WTC11 (cell line): Measurements from ENCODE around the gene TMEM62. TPM values are rescaled to one million over a fixed set of nuclear protein-coding genes. Genes with fewer than 3 reads are reported as not detected.

Experiments used
- ATAC-seq: fragments of 200-7000 bp; cut with Tn5 transposase; 2 replicates; pipeline ENCODE4 v1.10.0; 2021; ENCODE audit warnings: mild to moderate bottlenecking, moderate library complexity
- CTCF ChIA-PET: fragments of 300-600 bp; sonication (Branson Sonifier 250); formaldehyde crosslinking; loops from one replicate; lab custom pipeline; 2021; ENCODE audit warnings: antibody characterized with exemption; lab: Charles Lee
- POLR2A ChIA-PET: fragments of 350-600 bp; sonication (Branson Sonifier 250); formaldehyde crosslinking; loops from one replicate; lab custom pipeline; 2021; ENCODE audit warnings: antibody characterized with exemption; lab: Charles Lee
- DNase-seq: peaks from one replicate; pipeline ENCODE4 v3.0.0; 2021; ENCODE audit warnings: low spot score
- H3K27ac Mint-ChIP-seq: 2 replicates; pipeline ENCODE4 v1.8.0; 2021; ENCODE audit warnings: mixed read lengths
- H3K27me3 Mint-ChIP-seq: 2 replicates; pipeline ENCODE4 v1.8.0; 2021; ENCODE audit warnings: low read depth, mild to moderate bottlenecking, moderate library complexity, mixed read lengths
- H3K36me3 Mint-ChIP-seq: 2 replicates; pipeline ENCODE4 v1.8.0; 2021; ENCODE audit warnings: mixed read lengths
- H3K4me1 Mint-ChIP-seq: 2 replicates; pipeline ENCODE4 v1.8.0; 2022; ENCODE audit warnings: mixed read lengths
- H3K4me3 Mint-ChIP-seq: 2 replicates; pipeline ENCODE4 v1.8.0; 2021; ENCODE audit warnings: mild to moderate bottlenecking, moderate library complexity, mixed read lengths
- H3K9me3 Mint-ChIP-seq: 2 replicates; pipeline ENCODE4 v1.8.0; 2021; ENCODE audit warnings: mixed read lengths
- FOXP4 ChIP-seq: sonication (generic); formaldehyde crosslinking; IDR thresholded peaks from 2 replicates; pipeline ENCODE4 v1.8.0; 2022; ENCODE audit warnings: mild to moderate bottlenecking, missing genetic modification reagents
- MLX ChIP-seq: sonication (generic); formaldehyde crosslinking; IDR thresholded peaks from 2 replicates; pipeline ENCODE4 v1.8.1; 2023; ENCODE audit warnings: mild to moderate bottlenecking, missing genetic modification reagents, moderate library complexity
- MXD4 ChIP-seq: fragments of 250-450 bp; sonication (Bioruptor Pico); IDR thresholded peaks from 2 replicates; pipeline ENCODE4 v1.8.0; 2021; ENCODE audit warnings: mild to moderate bottlenecking, moderate library complexity, borderline replicate concordance
- NR2C2 ChIP-seq: sonication (generic); formaldehyde crosslinking; IDR thresholded peaks from 2 replicates; pipeline ENCODE4 v1.8.0; 2022; ENCODE audit warnings: mild to moderate bottlenecking, missing genetic modification reagents
- PRDM15 ChIP-seq: sonication (generic); formaldehyde crosslinking; IDR thresholded peaks from 2 replicates; pipeline ENCODE4 v1.8.0; 2022; ENCODE audit warnings: missing genetic modification reagents
- STAT6 ChIP-seq: sonication (generic); formaldehyde crosslinking; conservative IDR thresholded peaks from 2 replicates; pipeline ENCODE4 v1.8.1; 2023; ENCODE audit warnings: mild to moderate bottlenecking, low read depth, missing genetic modification reagents, moderate library complexity
- TEAD1 ChIP-seq: sonication (generic); formaldehyde crosslinking; IDR thresholded peaks from 2 replicates; pipeline ENCODE4 v1.8.0; 2022; ENCODE audit warnings: mild to moderate bottlenecking, missing genetic modification reagents
- ZBTB43 ChIP-seq: sonication (generic); formaldehyde crosslinking; IDR thresholded peaks from 2 replicates; pipeline ENCODE4 v1.8.1; 2023; ENCODE audit warnings: mild to moderate bottlenecking, missing genetic modification reagents
- ZNF219 ChIP-seq: sonication (generic); formaldehyde crosslinking; IDR thresholded peaks from 2 replicates; pipeline ENCODE4 v1.8.0; 2023; ENCODE audit warnings: missing genetic modification reagents, mild to moderate bottlenecking, borderline replicate concordance
- ZNF263 ChIP-seq: sonication (generic); formaldehyde crosslinking; IDR thresholded peaks from 2 replicates; pipeline ENCODE4 v1.8.1; 2022; ENCODE audit warnings: low read depth, mild to moderate bottlenecking, moderate library complexity, missing genetic modification reagents
- ZNF317 ChIP-seq: sonication (generic); formaldehyde crosslinking; IDR thresholded peaks from 2 replicates; pipeline ENCODE4 v1.8.1; 2023; ENCODE audit warnings: low read depth, mild to moderate bottlenecking, moderate library complexity, missing genetic modification reagents, borderline replicate concordance
- ZNF532 ChIP-seq: fragments of 250-450 bp; sonication (Bioruptor Pico); IDR thresholded peaks from 2 replicates; pipeline ENCODE4 v1.9.0; 2021; ENCODE audit warnings: mild to moderate bottlenecking, borderline replicate concordance
- total RNA-seq: library from RNA; stranded (reverse); gene quantifications from 3 replicates; pipeline ENCODE4 v1.2.3, GENCODE V29; 2021

Gene TMEM62
- total RNA-seq, 1 experiment from 2014 or later: 5.6 TPM

- Mint-ChIP-seq H3K4me1 (no peaks in the 10 kb centered on the region), H3K27ac (no peak overlapping the region)
- CTCF ChIA-PET: interaction anchor here (1.2 to 4.1 kb wide), 5 partner anchors 9 to 87 kb away, joined by 3 to 26 read pairs (median 4); partner anchors contain the start of gene CCNDBP1
Observed at GRCh38 chr15:43194795-43195194, 61.4 kb downstream of the TMEM62 start.

GRCh38 chr15:43196760-43197548, 63.6 kb downstream of the TMEM62 start:
- no peak overlapping the region for H3K27ac Mint-ChIP-seq
- H3K9me3 Mint-ChIP-seq: peaks cover 26% of the 10 kb centered on the region
- DNase-seq: no peak
- ChIA-PET POLR2A (no interaction called here), CTCF (interaction anchor here (0.6 to 1.1 kb wide), 3 partner anchors 11 to 22 kb away, joined by 3 to 4 read pairs (median 3); no protein-coding TSS in a partner anchor)
- no peaks in the 10 kb centered on the region for H3K4me1 Mint-ChIP-seq
- H3K36me3 Mint-ChIP-seq: peaks cover 20% of the 10 kb centered on the region
- no peak overlapping the region for H3K4me3 Mint-ChIP-seq
- H3K27me3 Mint-ChIP-seq: peaks cover 7% of the 10 kb centered on the region
- ATAC-seq: no peak
- TF ChIP-seq ZNF317: no peak
- TF ChIP-seq NR2C2 (CRISPR knock-in tag): no peak
- no peak for TF ChIP-seq ZNF532 (CRISPR knock-in tag)
- TF ChIP-seq FOXP4 (CRISPR knock-in tag): no peak
- TF ChIP-seq TEAD1 (CRISPR knock-in tag): no peak
- no peak for TF ChIP-seq MXD4 (CRISPR knock-in tag)
- TF ChIP-seq ZNF263: no peak
- TF ChIP-seq ZNF219: no peak
- no peak for TF ChIP-seq PRDM15

More at GRCh38 chr15:43194795-43195194, 61.4 kb downstream of the TMEM62 start:
- H3K36me3 Mint-ChIP-seq: peaks cover 31% of the 10 kb centered on the region
- no peak for ATAC-seq
- peaks cover 22% of the 10 kb centered on the region for H3K9me3 Mint-ChIP-seq
- no peak overlapping the region for H3K4me3 Mint-ChIP-seq
- H3K27me3 Mint-ChIP-seq: peaks cover 7% of the 10 kb centered on the region
- TF ChIP-seq MLX (CRISPR knock-in tag) (no peak), STAT6 (CRISPR knock-in tag) (no peak), ZBTB43 (no peak)
- no peak for DNase-seq
- POLR2A ChIA-PET: interaction anchor here (0.7 kb wide), 1 partner anchor 550 kb away, joined by 5 read pairs; no protein-coding TSS in a partner anchor
